Stomach (tissue), 4 donors: Measurements from ENCODE around the gene SGCA.
A peak's percentile ranks its signal among the peaks of the same experiment; 100 is the strongest.

Experiments used
- POLR2AphosphoS5 ChIP-seq, 3 donors: sonication (generic); formaldehyde crosslinking; IDR thresholded peaks; one replicate each; pipeline ENCODE4 v1.6.1; 2016; ENCODE audit warnings: antibody characterized with exemption in 3 of 3
- TF ChIP-seq, protein P1 (sequence below), 7 experiments: fragments of 450-650 bp in 4 of 7; fragments of 200-600 bp in 3 of 7; sonication (generic) in 3 of 7; IDR thresholded peaks; one replicate each; pipeline ENCODE4 v1.5.1; 2016 to 2019; ENCODE audit warnings: antibody characterized with exemption in 7 of 7, control low read depth in 2 of 7, mild to moderate bottlenecking in 1 of 7

DNA sequence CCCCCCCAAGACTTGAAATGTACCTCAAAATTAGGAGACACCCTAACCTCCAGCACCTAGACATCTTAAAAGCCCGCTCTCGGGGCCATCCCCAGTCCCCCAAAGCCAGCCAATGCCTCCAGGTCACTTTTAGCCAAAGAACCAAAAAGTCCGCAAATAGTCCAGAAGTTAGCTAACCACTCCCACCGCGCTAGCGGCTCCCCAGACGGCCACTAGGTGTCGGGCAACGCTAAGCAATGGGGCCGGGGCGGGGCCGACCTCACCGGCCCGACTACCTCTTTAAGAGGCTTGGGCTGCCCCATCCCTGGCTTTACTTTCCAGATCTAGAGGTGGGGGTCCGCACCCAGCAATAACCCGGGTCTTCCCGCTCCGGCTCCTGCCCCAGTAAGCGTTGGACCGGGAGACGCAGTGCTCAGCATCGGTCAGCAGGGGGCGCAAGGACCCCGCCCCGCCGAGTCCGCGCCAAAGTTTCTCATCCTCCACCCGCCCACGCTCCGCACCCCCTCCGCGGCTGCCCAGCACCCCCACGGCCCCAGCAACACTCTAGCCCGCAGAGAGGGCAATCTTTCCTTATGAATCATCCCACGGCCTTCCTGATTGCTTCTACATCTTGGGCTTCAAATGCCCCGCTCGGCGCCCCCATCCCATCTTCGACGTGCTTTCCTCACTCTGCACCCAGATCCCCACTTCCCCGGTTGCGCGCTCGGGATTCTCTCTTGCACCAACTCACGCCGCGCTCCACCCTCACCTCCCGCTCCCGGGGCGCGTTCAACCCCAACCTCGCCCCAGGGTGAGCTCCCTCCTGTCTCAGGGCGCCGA is 34.9 kb downstream of the SGCA start:
- TF ChIP-seq, protein P1, sequence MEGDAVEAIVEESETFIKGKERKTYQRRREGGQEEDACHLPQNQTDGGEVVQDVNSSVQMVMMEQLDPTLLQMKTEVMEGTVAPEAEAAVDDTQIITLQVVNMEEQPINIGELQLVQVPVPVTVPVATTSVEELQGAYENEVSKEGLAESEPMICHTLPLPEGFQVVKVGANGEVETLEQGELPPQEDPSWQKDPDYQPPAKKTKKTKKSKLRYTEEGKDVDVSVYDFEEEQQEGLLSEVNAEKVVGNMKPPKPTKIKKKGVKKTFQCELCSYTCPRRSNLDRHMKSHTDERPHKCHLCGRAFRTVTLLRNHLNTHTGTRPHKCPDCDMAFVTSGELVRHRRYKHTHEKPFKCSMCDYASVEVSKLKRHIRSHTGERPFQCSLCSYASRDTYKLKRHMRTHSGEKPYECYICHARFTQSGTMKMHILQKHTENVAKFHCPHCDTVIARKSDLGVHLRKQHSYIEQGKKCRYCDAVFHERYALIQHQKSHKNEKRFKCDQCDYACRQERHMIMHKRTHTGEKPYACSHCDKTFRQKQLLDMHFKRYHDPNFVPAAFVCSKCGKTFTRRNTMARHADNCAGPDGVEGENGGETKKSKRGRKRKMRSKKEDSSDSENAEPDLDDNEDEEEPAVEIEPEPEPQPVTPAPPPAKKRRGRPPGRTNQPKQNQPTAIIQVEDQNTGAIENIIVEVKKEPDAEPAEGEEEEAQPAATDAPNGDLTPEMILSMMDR (IDR thresholded peaks at IDR 0.05) = peak in 6 of 7 experiments; percentile 36 to 100 (median 100)
- TF ChIP-seq POLR2AphosphoS5 (IDR thresholded peaks at IDR 0.05) = no peak
